Esophagus squamous epithelium (tissue), 5 donors: Measurements from ENCODE around the gene PFKFB4. TPM values are rescaled to one million over a fixed set of nuclear protein-coding genes. Genes with fewer than 3 reads are reported as not detected.
"Not testable (repeated sequence)": the region's sequence is repeated elsewhere in the genome, so short reads cannot be mapped to it uniquely, and the experiment has no call there.

Experiments used
- DNase-seq: peaks from one replicate; lab custom pipeline; 2025; lab: John Stamatoyannopoulos, UW
- H3K27ac ChIP-seq, 4 donors: fragments of 200-600 bp; sonication (generic); one replicate each; pipeline ENCODE4 v1.5.1; 2016 to 2019; ENCODE audit warnings: mild to moderate bottlenecking in 1 of 4
- H3K27me3 ChIP-seq, 4 donors: fragments of 200-600 bp; sonication (generic); 1 replicate in 3 of 4; 2 replicates in 1 of 4; pipeline versions ENCODE4 v1.5.1 to v1.6.0; 2017 to 2021; ENCODE audit warnings: antibody characterized with exemption in 1 of 4
- H3K36me3 ChIP-seq, 3 donors: fragments of 200-600 bp; sonication (generic); one replicate each; pipeline ENCODE4 v1.5.1; 2016 to 2019
- H3K4me1 ChIP-seq, 3 donors: fragments of 200-600 bp; sonication (generic); one replicate each; pipeline ENCODE4 v1.5.1; 2017 to 2019
- H3K4me3 ChIP-seq, 4 donors: fragments of 200-600 bp; sonication (generic); 1 replicate in 3 of 4; 2 replicates in 1 of 4; pipeline ENCODE4 v1.5.1; 2016 to 2019; ENCODE audit warnings: mild to moderate bottlenecking in 2 of 4, moderate library complexity in 1 of 4
- H3K9me3 ChIP-seq, 3 donors: fragments of 200-600 bp; sonication (generic); one replicate each; pipeline ENCODE4 v1.5.1; 2016 to 2019
- CTCF ChIP-seq, 6 experiments: fragments of 450-650 bp in 4 of 6; fragments of 200-600 bp in 2 of 6; sonication (generic) in 2 of 6; IDR thresholded peaks; one replicate each; pipeline ENCODE4 v1.5.1; 2016 to 2019; ENCODE audit warnings: antibody characterized with exemption in 6 of 6, mild to moderate bottlenecking in 4 of 6, moderate library complexity in 4 of 6
- POLR2A ChIP-seq, 4 donors: fragments of 450-650 bp; IDR thresholded peaks; one replicate each; pipeline ENCODE4 v1.6.1; 2017; ENCODE audit warnings: antibody characterized with exemption in 4 of 4, mild to moderate bottlenecking in 4 of 4, moderate library complexity in 3 of 4
- WGBS, 2 donors: methylation state at CpG; one replicate each; pipeline ENCODE4 v1.1.5; 2018; 5-methylcytosine and 5-hydroxymethylcytosine counted together
- intact Hi-C: fragments of 100-400 bp; cut with DNase I; formaldehyde crosslinking; loops from one replicate; pipeline ENCODE4 v1.15.0; 2022
- total RNA-seq, 4 donors: library from RNA; depleted of rRNA; stranded (reverse); fragments of >200 nt; gene quantifications; one replicate each; pipeline ENCODE4 v1.1.0, GENCODE V29; 2016
- donor health status: DM: yes; HTN: yes; CAD: no.

PFKFB4 gene
- total RNA-seq, 4 donors from 2014 or later, result 6.7 to 10.2 (median 8.0) TPM

GRCh38 chr3:48535578-48535977, 21.0 kb downstream of the PFKFB4 start:
- no peaks in the 10 kb centered on the region for H3K9me3 ChIP-seq
- no peaks in the 10 kb centered on the region for H3K27me3 ChIP-seq
- H3K4me3 ChIP-seq, result no peak overlapping the region
- peaks cover 0 to 88% (median 10%) of the 10 kb centered on the region in 3 donors for H3K36me3 ChIP-seq
- no peak for DNase-seq
- TF ChIP-seq POLR2A (IDR thresholded peaks at IDR 0.05), result no peak
- 56 to 77% methylated on average over 3 to 4 of the region's 4 CpGs for WGBS, 2 donors
- H3K27ac ChIP-seq, result peak overlapping the region; percentile 39 to 74 (median 60)
- intact Hi-C loops, result no loop called here
- H3K4me1 ChIP-seq, result peaks cover 2 to 19% (median 7%) of the 10 kb centered on the region in 3 donors

GRCh38 chr3:48532977-48533337, 23.6 kb downstream of the PFKFB4 start:
- intact Hi-C loops, result no loop called here
- no peaks in the 10 kb centered on the region for H3K9me3 ChIP-seq
- TF ChIP-seq CTCF (IDR thresholded peaks at IDR 0.05) (no peak), POLR2A (IDR thresholded peaks at IDR 0.05) (no peak)
- no peak for DNase-seq
- 83 to 90% methylated on average over 2 of the region's 2 CpGs for WGBS, 2 donors
- H3K27ac ChIP-seq, result no peak overlapping the region
- no peak overlapping the region for H3K4me3 ChIP-seq
- peaks cover 2 to 19% (median 7%) of the 10 kb centered on the region in 3 donors for H3K4me1 ChIP-seq
- H3K36me3 ChIP-seq, result peaks cover 0 to 74% (median under 1%) of the 10 kb centered on the region in 3 donors
- H3K27me3 ChIP-seq, result no peaks in the 10 kb centered on the region

- Histone ChIP-seq H3K4me3 (no peak overlapping the region), H3K27me3 (no peaks in the 10 kb centered on the region), H3K36me3 (peaks cover 0 to 74% (median 0%) of the 10 kb centered on the region in 3 donors), H3K4me1 (peaks cover 2 to 19% (median 7%) of the 10 kb centered on the region in 3 donors), H3K27ac (no peak overlapping the region), H3K9me3 (no peaks in the 10 kb centered on the region)
- TF ChIP-seq CTCF (IDR thresholded peaks at IDR 0.05), result no peak
- TF ChIP-seq POLR2A (IDR thresholded peaks at IDR 0.05), result no peak
- intact Hi-C loops, result no loop called here
- 87% methylated on average over 6 of the region's 6 CpGs for WGBS, 2 donors
- DNase-seq, result no peak
These were observed 24.2 kb downstream of the PFKFB4 start for GRCh38 chr3:48532271-48532976.

- H3K27me3 ChIP-seq, intact Hi-C loops, H3K9me3 ChIP-seq, DNase-seq, H3K4me3 ChIP-seq, H3K4me1 ChIP-seq, H3K27ac ChIP-seq: not testable (repeated sequence)
- peaks cover 0 to 70% (median 0%) of the 10 kb centered on the region in 3 donors for H3K36me3 ChIP-seq
- 87 to 96% methylated on average over 4 of the region's 4 CpGs for WGBS, 2 donors
These were observed 25.9 kb downstream of the PFKFB4 start for GRCh38 chr3:48530701-48531100.

- Histone ChIP-seq H3K4me1 (no peaks in the 10 kb centered on the region), H3K27ac (no peak overlapping the region), H3K27me3 (no peaks in the 10 kb centered on the region), H3K36me3 (peaks cover 0 to 69% (median 0%) of the 10 kb centered on the region in 3 donors), H3K4me3 (no peak overlapping the region), H3K9me3 (no peaks in the 10 kb centered on the region)
- TF ChIP-seq POLR2A (IDR thresholded peaks at IDR 0.05) (no peak), CTCF (IDR thresholded peaks at IDR 0.05) (no peak)
- WGBS, 2 donors, result 76% methylated on average over 3 of the region's 3 CpGs
- intact Hi-C loops, result no loop called here
- DNase-seq, result no peak
These were observed 27.8 kb downstream of the PFKFB4 start for GRCh38 chr3:48528754-48529153.

- 84 to 92% methylated on average over 9 of the region's 9 CpGs for WGBS, 2 donors
- TF ChIP-seq POLR2A (IDR thresholded peaks at IDR 0.05) (no peak), CTCF (IDR thresholded peaks at IDR 0.05) (no peak)
- no peak overlapping the region for H3K27ac ChIP-seq
- H3K27me3 ChIP-seq, result no peaks in the 10 kb centered on the region
- intact Hi-C loops, result no loop called here
- peaks cover 0 to 68% (median 0%) of the 10 kb centered on the region in 3 donors for H3K36me3 ChIP-seq
- H3K4me1 ChIP-seq, result no peaks in the 10 kb centered on the region
- H3K9me3 ChIP-seq, result no peaks in the 10 kb centered on the region
- no peak overlapping the region for H3K4me3 ChIP-seq
- DNase-seq, result no peak
These were observed 28.6 kb downstream of the PFKFB4 start for GRCh38 chr3:48528048-48528447.
